Esophagus muscularis mucosa (tissue), 3 donors: ENCODE results near the gene CD2BP2.

Source experiments
- CTCF ChIP-seq, 3 experiments: fragments of 200-600 bp in 2 of 3; fragments of 450-650 bp in 1 of 3; sonication (generic) in 2 of 3; IDR thresholded peaks; one replicate each; pipeline ENCODE4 v1.5.1; 2017 to 2019; ENCODE audit warnings: antibody characterized with exemption in 3 of 3, mild to moderate bottlenecking in 2 of 3, moderate library complexity in 1 of 3
- POLR2A ChIP-seq: fragments of 450-650 bp; IDR thresholded peaks from one replicate; pipeline ENCODE4 v1.6.1; 2017; ENCODE audit warnings: antibody characterized with exemption, moderate library complexity, mild to moderate bottlenecking, low read depth
- POLR2AphosphoS5 ChIP-seq, 2 donors: sonication (generic); formaldehyde crosslinking; IDR thresholded peaks; one replicate each; pipeline ENCODE4 v1.6.1; 2017; ENCODE audit warnings: antibody characterized with exemption in 2 of 2

DNA sequence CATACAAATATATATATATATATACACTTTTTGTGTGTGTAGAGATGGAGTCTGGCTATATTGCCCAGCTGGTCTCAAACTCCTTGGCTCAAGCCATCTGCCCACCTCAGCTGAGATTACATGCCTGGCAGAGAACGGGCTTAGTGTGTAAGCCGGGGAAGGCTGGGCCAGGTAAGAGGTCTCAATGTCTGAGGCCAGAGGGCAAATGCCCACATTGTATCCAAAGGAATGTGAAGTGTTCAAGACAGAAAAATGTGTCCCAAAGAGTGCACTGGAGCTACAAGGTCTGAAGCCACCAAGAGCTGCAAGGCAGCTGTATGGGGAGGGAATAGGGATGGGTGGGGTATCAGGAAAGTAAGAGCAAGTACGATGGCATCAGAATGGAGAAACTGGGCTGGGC lies 8.8 kb downstream of the CD2BP2 start:
- TF ChIP-seq POLR2A (no peak), CTCF (IDR thresholded peaks at IDR 0.05) (no peak), POLR2AphosphoS5 (IDR thresholded peaks at IDR 0.05) (no peak)
